GM19351 (cell line): ENCODE results near the gene ARSH.
"Not testable (repeated sequence)": the region's sequence is repeated elsewhere in the genome, so short reads cannot be mapped to it uniquely, and the experiment has no call there.

ENCODE experiments used
- ATAC-seq: cut with Tn5 transposase; IDR thresholded peaks from one replicate; pipeline ENCODE4 v1.9.1; 2021; ENCODE audit warnings: mild to moderate bottlenecking, moderate library complexity; ENCODE audit not compliant: unreplicated experiment

The ARSH gene, protein sequence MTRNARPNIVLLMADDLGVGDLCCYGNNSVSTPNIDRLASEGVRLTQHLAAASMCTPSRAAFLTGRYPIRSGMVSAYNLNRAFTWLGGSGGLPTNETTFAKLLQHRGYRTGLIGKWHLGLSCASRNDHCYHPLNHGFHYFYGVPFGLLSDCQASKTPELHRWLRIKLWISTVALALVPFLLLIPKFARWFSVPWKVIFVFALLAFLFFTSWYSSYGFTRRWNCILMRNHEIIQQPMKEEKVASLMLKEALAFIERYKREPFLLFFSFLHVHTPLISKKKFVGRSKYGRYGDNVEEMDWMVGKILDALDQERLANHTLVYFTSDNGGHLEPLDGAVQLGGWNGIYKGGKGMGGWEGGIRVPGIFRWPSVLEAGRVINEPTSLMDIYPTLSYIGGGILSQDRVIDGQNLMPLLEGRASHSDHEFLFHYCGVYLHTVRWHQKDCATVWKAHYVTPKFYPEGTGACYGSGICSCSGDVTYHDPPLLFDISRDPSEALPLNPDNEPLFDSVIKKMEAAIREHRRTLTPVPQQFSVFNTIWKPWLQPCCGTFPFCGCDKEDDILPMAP

GRCh38 chrX:3006495-3006894, at the start of gene ARSH:
Gene ARSH, plus strand, starts transcription at chrX:3006546. Its CDS starts 67 bp downstream, at chrX:3006613.
- no peak for ATAC-seq

GRCh38 chrX:2958199-2958598, 48.1 kb upstream of the ARSH start:
- ATAC-seq, result no peak

- no peak for ATAC-seq
Observed at GRCh38 chrX:2960861-2961515, 45.4 kb upstream of the ARSH start.

- ATAC-seq, result no peak
Observed at GRCh38 chrX:2962381-2962780, 44.0 kb upstream of the ARSH start.

DNA sequence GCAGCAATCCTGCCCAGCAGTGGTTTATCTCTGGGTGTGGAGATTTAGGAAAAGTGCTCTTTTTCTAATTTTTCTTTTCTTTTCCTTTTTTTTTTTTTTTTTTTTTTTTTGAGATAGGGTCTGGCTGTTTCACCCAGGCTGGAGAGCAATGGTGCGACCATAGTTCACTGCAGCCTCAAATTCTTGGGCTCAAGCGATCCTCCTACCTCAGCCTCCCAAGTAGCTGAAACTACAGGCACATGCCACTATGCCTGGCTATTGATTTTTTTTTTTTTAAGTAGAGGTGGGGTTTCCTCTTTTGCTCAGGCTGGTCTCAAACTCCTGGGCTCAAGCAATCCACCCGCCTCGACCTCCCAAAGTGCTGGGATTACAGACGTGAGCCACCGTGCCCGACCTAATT, 42.9 kb upstream of the ARSH start:
- ATAC-seq, result not testable (repeated sequence)

DNA sequence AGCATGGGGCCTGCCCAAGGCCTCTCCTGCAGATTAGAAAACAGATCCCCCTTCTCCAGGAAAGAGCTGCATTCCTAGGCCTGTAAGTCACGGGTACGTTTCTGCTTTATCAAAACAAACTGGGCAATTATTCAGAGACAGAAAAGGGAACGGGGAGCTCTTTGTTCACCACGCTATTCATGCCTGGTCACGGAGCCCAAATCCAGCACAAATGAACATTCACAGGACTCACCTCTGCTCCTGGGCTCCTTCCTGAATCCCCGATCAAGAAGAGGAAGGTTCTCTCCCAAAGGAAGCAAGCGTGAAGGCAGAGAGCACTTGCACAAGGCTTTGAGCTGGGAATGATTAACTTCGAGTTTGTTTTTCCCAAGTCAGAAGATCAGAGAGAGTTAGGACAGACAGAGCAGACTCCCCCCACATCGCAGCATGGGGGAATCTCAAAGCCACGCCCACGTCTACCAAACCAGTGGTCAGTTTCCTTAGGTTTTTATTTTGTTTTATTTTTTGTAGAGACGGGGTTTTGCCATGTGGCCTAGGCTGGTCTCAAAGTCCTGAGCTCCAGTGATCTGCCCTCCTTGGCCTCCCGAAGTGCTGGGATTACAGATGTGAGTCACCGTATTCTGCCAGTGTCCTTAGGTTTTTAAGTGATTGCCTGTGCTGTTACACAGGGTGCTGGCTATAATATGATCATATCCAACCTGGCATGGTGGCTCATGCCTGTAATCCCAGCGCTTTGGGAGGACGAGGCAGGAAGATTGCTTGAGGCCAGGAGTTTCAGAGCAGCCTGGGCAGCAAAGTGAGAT, 42.2 kb upstream of the ARSH start:
- ATAC-seq, result not testable (repeated sequence)

GRCh38 chrX:2965965-2966364, 40.4 kb upstream of the ARSH start:
- ATAC-seq, result peak; percentile 72

GRCh38 chrX:2967012-2967411, 39.3 kb upstream of the ARSH start:
- no peak for ATAC-seq

- no peak for ATAC-seq
Observed at GRCh38 chrX:2967584-2967983, 38.8 kb upstream of the ARSH start.

GRCh38 chrX:2967998-2968909, 38.1 kb upstream of the ARSH start:
- ATAC-seq, result no peak

GRCh38 chrX:2969021-2969420, 37.3 kb upstream of the ARSH start:
- ATAC-seq, result no peak

- ATAC-seq, result no peak
Observed at GRCh38 chrX:2972391-2972790, 34.0 kb upstream of the ARSH start.

GRCh38 chrX:2974961-2975360, 31.4 kb upstream of the ARSH start:
- ATAC-seq, result no peak

GRCh38 chrX:2978639-2979038, 27.7 kb upstream of the ARSH start:
- not testable (repeated sequence) for ATAC-seq

DNA sequence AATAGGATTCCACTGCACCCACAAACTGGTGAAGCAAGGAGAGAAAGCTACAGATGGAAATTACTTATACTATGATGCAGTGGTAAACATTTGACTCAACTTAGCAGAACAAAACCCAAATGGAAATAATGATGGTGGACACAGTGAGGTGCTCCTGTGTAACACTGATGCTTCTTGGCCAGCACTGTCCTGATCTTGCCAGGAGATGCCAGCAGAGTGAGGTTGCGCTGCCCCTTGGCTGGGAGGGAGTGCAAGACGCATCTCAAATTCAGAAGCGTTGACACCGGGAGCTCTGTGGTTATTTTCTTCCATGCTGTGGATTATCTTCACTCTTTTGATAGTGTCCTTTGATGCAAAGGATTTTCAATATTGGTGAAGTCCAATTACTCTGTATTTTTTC, 22.0 kb upstream of the ARSH start:
- ATAC-seq, result no peak

DNA sequence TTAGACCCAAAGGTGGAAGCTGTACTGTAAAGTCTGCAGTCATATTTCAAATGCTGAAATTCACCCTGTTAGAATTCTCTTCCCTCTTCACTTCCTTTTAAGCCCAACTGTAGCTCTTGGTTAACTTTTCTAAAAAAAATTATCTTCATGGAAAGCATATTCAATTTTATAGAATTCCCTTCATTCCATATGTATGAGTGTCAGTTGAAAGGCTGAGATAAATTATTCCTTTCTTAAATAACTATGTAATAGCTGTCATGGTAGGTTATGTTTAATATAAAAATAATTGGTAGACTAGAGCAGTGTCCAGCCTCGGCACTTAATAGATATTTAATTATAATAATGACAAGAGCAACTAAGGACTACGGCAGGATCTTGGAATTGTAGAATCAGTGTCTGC, 16.8 kb upstream of the ARSH start:
- no peak for ATAC-seq

DNA sequence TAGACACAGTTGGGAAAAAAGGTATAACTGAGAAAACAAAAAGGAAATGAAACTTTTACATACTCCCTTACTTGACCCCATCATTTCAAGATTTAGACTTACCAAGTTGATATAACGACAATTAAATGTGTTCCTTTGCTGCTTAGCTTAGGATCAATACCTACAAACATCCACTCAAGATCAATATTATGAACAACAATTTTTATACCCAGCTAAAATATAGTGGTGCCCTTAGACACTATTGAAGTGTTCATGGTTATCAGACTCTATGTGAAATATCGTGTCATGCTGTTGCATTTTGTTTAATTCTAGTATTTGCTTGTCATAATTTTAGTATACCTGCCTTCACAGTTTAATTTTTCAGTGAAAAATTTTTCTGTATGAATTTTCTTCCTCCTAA, 4.2 kb downstream of the ARSH start:
- ATAC-seq, result no peak

DNA sequence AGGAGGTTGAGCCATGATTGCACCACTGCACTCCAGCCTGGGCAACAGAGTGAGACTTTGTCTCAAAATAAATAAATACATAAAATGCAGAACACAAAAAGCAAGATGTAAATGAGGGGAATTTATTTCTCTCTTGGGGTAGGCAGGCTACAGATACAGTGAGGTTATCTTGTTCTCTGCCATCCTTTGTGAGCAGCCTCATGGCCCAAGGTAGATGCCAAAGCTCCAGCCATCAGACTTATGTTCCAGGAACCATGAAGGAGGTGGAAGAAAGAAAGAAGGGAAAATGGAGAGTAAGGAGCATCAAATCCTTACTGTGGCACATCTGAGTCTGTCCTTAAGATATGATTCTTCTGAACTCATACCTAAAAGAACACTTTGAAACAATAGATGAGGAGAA, 11.1 kb downstream of the ARSH start:
- ATAC-seq, result no peak

- no peak for ATAC-seq
Observed at GRCh38 chrX:3024176-3024575, 17.8 kb downstream of the ARSH start.

DNA sequence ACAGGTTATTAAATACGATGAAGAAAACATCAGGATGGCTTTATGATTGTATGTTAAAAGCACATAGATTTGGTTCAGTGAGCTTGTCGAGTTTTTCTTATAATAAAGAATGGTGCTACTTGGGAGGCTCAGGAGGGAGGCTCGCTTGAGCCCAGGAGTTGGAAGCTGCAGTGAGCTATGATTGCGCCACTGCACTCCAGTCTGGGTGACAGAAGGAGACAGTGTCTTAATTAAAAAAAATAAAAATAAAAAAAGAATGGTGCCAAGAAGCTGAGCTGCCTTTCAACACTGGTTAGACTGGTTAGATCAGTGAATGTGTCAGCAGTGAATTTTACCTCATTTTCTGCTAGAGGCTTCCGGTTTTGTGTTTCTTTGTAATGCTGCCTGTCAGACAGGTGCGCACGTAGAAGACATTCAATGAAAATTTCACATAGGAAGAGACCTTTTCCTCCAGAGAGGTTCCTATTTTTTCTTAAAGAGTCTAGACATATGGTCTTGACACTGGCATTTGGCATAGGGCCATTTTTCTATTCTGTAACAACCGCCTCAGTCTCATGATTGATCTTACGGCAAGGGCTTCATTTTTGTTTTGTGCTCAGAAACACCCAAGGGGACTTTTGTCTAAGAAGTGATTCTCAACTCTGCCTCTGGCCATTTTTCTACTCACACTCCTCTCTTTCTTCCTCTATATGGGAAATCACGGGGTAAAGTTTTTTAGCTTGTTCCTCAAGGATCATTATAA, 19.9 kb downstream of the ARSH start:
- ATAC-seq, result no peak
